Esophagus muscularis mucosa (tissue), 4 donors: Measurements from ENCODE around the gene MAPK8IP2. TPM values are rescaled to one million over a fixed set of nuclear protein-coding genes. Genes with fewer than 3 reads are reported as not detected.

Experiments
- DNase-seq: peaks from one replicate; pipeline ENCODE4 v3.0.0-alpha.2; 2017; ENCODE audit errors: extremely low spot score
- H3K27ac ChIP-seq, 4 donors: fragments of 200-600 bp; sonication (generic); replicated peaks in 1 of 4; 1 replicate in 3 of 4; 2 replicates in 1 of 4; pipeline ENCODE4 v1.5.1; 2016 to 2019; ENCODE audit warnings: mild to moderate bottlenecking in 1 of 4
- H3K27me3 ChIP-seq, 4 donors: fragments of 200-600 bp; sonication (generic); one replicate each; pipeline versions ENCODE4 v1.5.1 to v1.6.0; 2016 to 2019
- H3K36me3 ChIP-seq, 4 donors: fragments of 200-600 bp; sonication (generic); one replicate each; pipeline ENCODE4 v1.5.1; 2016 to 2019
- H3K4me1 ChIP-seq, 4 donors: fragments of 200-600 bp; sonication (generic); one replicate each; pipeline ENCODE4 v1.5.1; 2016 to 2019
- H3K4me3 ChIP-seq, 4 donors: fragments of 200-600 bp; sonication (generic); 1 replicate in 2 of 4; 2 replicates in 2 of 4; pipeline ENCODE4 v1.5.1; 2016 to 2019; ENCODE audit warnings: mild to moderate bottlenecking in 4 of 4, moderate library complexity in 1 of 4
- H3K9me3 ChIP-seq, 4 donors: fragments of 200-600 bp; sonication (generic); 1 replicate in 3 of 4; 2 replicates in 1 of 4; pipeline ENCODE4 v1.5.1; 2016 to 2019
- CTCF ChIP-seq, 3 experiments: fragments of 200-600 bp in 2 of 3; fragments of 450-650 bp in 1 of 3; sonication (generic) in 2 of 3; IDR thresholded peaks; one replicate each; pipeline ENCODE4 v1.5.1; 2017 to 2019; ENCODE audit warnings: antibody characterized with exemption in 3 of 3, mild to moderate bottlenecking in 2 of 3, moderate library complexity in 1 of 3
- EP300 ChIP-seq: sonication (generic); formaldehyde crosslinking; IDR thresholded peaks from one replicate; pipeline ENCODE4 v1.6.1; 2017; ENCODE audit warnings: antibody characterized with exemption
- POLR2A ChIP-seq: fragments of 450-650 bp; IDR thresholded peaks from one replicate; pipeline ENCODE4 v1.6.1; 2017; ENCODE audit warnings: antibody characterized with exemption, moderate library complexity, mild to moderate bottlenecking, low read depth
- POLR2AphosphoS5 ChIP-seq, 2 donors: sonication (generic); formaldehyde crosslinking; IDR thresholded peaks; one replicate each; pipeline ENCODE4 v1.6.1; 2017; ENCODE audit warnings: antibody characterized with exemption in 2 of 2
- WGBS: methylation state at CpG from one replicate; pipeline ENCODE4 v1.1.5; 2018; 5-methylcytosine and 5-hydroxymethylcytosine counted together
- intact Hi-C: fragments of 100-400 bp; cut with DNase I; formaldehyde crosslinking; loops from one replicate; pipeline ENCODE4 v1.15.1; 2023
- total RNA-seq, 4 donors: library from RNA; depleted of rRNA; stranded (reverse); fragments of >200 nt; gene quantifications; one replicate each; pipeline versions ENCODE4 v1.1.0 to v1.2.1, GENCODE V29; 2016

Gene MAPK8IP2
- total RNA-seq, 4 donors from 2014 or later, result 1.2 to 4.2 (median 3.4) TPM

DNA sequence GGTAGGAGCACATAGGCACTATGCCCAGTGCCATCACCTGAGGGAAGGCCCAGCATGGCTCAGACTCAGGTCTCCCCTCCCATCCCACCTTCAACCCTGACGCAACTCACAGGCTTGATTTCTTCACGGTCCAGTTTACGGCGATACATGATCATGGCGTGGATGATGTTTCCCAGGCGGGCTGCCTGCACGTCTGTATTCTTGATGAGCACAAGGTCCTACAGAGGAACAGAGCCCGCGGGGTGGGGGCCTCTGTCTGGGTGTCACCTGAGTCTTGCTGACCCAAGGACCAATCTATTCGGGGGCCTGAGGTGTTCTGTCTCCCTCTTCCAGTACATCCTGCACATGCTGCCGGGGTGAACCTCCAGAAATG lies 26.2 kb upstream of the MAPK8IP2 start:
- peaks cover 0 to 8% (median 0%) of the 10 kb centered on the region in 4 donors for H3K27me3 ChIP-seq
- no peak overlapping the region for H3K27ac ChIP-seq
- H3K36me3 ChIP-seq, result peaks cover 7 to 69% (median 47%) of the 10 kb centered on the region in 4 donors
- H3K9me3 ChIP-seq, result no peaks in the 10 kb centered on the region
- no peak for DNase-seq
- TF ChIP-seq EP300 (no peak), CTCF (IDR thresholded peaks at IDR 0.05) (no peak), POLR2A (no peak), POLR2AphosphoS5 (IDR thresholded peaks at IDR 0.05) (no peak)
- peaks cover 20 to 24% (median 24%) of the 10 kb centered on the region in 4 donors for H3K4me1 ChIP-seq
- intact Hi-C loops, result no loop called here
- no peak overlapping the region for H3K4me3 ChIP-seq
- WGBS, result 90% methylated on average over 10 of the region's 11 CpGs

DNA sequence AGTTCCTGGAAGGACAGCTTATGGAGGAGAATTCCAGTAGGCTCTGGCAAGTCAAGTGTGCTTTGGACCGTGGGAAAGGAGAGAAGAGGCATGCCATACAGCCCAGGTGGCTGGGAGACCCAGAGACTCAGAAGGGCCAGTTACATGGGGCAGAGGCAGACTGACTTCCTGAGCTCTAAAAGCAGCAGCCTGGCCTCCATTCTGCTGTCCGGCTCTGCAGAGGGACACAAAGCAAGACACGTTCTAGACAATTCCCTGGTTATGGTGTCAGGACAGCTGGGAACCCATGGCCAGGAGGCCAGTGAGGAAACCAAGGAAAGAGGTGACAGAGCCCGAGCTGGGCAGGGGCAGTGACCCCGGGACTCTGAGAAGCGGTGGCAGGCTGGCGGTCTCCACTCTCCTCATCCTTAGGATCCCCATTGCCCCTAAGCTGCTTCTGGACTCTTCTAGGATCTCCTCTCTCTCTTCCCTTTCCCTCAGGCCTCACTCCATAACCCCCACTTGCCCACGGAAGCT lies 25.1 kb upstream of the MAPK8IP2 start:
- WGBS, result 88% methylated on average over 4 of the region's 8 CpGs
- TF ChIP-seq CTCF (IDR thresholded peaks at IDR 0.05) (no peak), POLR2AphosphoS5 (IDR thresholded peaks at IDR 0.05) (no peak), POLR2A (no peak), EP300 (no peak)
- intact Hi-C loops, result no loop called here
- H3K4me3 ChIP-seq, result no peak overlapping the region
- H3K27me3 ChIP-seq, result peaks cover 0 to 8% (median 0%) of the 10 kb centered on the region in 4 donors
- no peak overlapping the region for H3K27ac ChIP-seq
- H3K9me3 ChIP-seq, result no peaks in the 10 kb centered on the region
- H3K4me1 ChIP-seq, result peaks cover 20 to 35% (median 27%) of the 10 kb centered on the region in 4 donors
- no peak for DNase-seq
- peaks cover 7 to 63% (median 47%) of the 10 kb centered on the region in 4 donors for H3K36me3 ChIP-seq

GRCh38 chr22:50576070-50576469 lies 24.5 kb upstream of the MAPK8IP2 start:
- intact Hi-C loops, result no loop called here
- Histone ChIP-seq H3K36me3 (peaks cover 7 to 63% (median 47%) of the 10 kb centered on the region in 4 donors), H3K27me3 (peaks cover 0 to 8% (median 0%) of the 10 kb centered on the region in 4 donors), H3K27ac (no peak overlapping the region), H3K4me1 (peaks cover 20 to 40% (median 31%) of the 10 kb centered on the region in 4 donors), H3K4me3 (no peak overlapping the region), H3K9me3 (no peaks in the 10 kb centered on the region)
- 53% methylated on average over 3 of the region's 5 CpGs for WGBS
- no peak for DNase-seq
- TF ChIP-seq POLR2AphosphoS5 (IDR thresholded peaks at IDR 0.05) (no peak), CTCF (IDR thresholded peaks at IDR 0.05) (peak in 1 of 3 experiments; percentile 9), POLR2A (no peak)

- Histone ChIP-seq H3K4me3 (peak overlapping the region; percentile 36 to 60 (median 51)), H3K4me1 (peaks cover 30 to 49% (median 41%) of the 10 kb centered on the region in 4 donors), H3K27me3 (peaks cover 0 to 8% (median 0%) of the 10 kb centered on the region in 4 donors), H3K27ac (no peak overlapping the region), H3K36me3 (peaks cover 0 to 57% (median 40%) of the 10 kb centered on the region in 4 donors), H3K9me3 (no peaks in the 10 kb centered on the region)
- no peak for DNase-seq
- intact Hi-C loops, result no loop called here
- TF ChIP-seq EP300, result no peak
- TF ChIP-seq CTCF (IDR thresholded peaks at IDR 0.05), result no peak
- TF ChIP-seq POLR2AphosphoS5 (IDR thresholded peaks at IDR 0.05), result no peak
- TF ChIP-seq POLR2A, result no peak
- WGBS, result 87% methylated on average over 15 of the region's 18 CpGs
Observed at GRCh38 chr22:50576806-50577696, 23.5 kb upstream of the MAPK8IP2 start.
